ENCODE measurements around the gene AS3MT. TPM values are rescaled to one million over a fixed set of nuclear protein-coding genes. Genes with fewer than 3 reads are reported as not detected.

Gene AS3MT
- total RNA-seq, 2 donors from 2014 or later: 11.7 to 17.3 TPM

- Histone ChIP-seq H3K27ac (no peak overlapping the region), H3K4me3 (no peak overlapping the region), H3K27me3 (no peaks in the 10 kb centered on the region), H3K4me1 (no peaks in the 10 kb centered on the region), H3K9me3 (no peaks in the 10 kb centered on the region), H3K36me3 (no peaks in the 10 kb centered on the region)
- no peak for DNase-seq (ENCODE audit: low spot score)
- no peak for TF ChIP-seq CTCF (IDR thresholded peaks at IDR 0.05)
Measured at GRCh38 chr10:102948786-102949185, 79.5 kb downstream of the AS3MT start.

GRCh38 chr10:102949916-102950315 lies 80.6 kb downstream of the AS3MT start:
- Histone ChIP-seq H3K27ac (no peak overlapping the region), H3K9me3 (no peaks in the 10 kb centered on the region), H3K36me3 (no peaks in the 10 kb centered on the region), H3K4me3 (no peak overlapping the region), H3K4me1 (no peaks in the 10 kb centered on the region), H3K27me3 (no peaks in the 10 kb centered on the region)
- no peak for TF ChIP-seq CTCF (IDR thresholded peaks at IDR 0.05)
- no peak for DNase-seq (ENCODE audit: low spot score)

- no peak for DNase-seq (ENCODE audit: low spot score)
- Histone ChIP-seq H3K36me3 (no peaks in the 10 kb centered on the region), H3K27me3 (no peaks in the 10 kb centered on the region), H3K9me3 (no peaks in the 10 kb centered on the region), H3K27ac (no peak overlapping the region), H3K4me3 (no peak overlapping the region), H3K4me1 (no peaks in the 10 kb centered on the region)
- TF ChIP-seq CTCF (IDR thresholded peaks at IDR 0.05): no peak
Measured at GRCh38 chr10:102951316-102951715, 82.0 kb downstream of the AS3MT start.

Other genes starting within 250 kb of the AS3MT start
- gene TRIM8, start 225.0 kb upstream of the AS3MT start, total RNA-seq: 100 to 1,000 TPM; 106 to 125 TPM
- gene ARL3, start 155.1 kb upstream of the AS3MT start, total RNA-seq: 1 to 10 TPM; 5.7 to 6.4 TPM
- gene SFXN2, start 154.8 kb upstream of the AS3MT start, total RNA-seq: 1 to 10 TPM in 1 of 2 donors, under 1 TPM in 1; 0.59 to 2.7 TPM
- 10 to 100 TPM; 46.1 to 94.4 TPM for gene WBP1L, start 125.5 kb upstream of the AS3MT start, total RNA-seq
- gene CYP17A1, start 32.1 kb upstream of the AS3MT start, total RNA-seq: under 1 TPM in 1 of 2 donors, not detected in 1; 0.47 TPM
- 10 to 100 TPM; 22.5 to 25.3 TPM for gene BORCS7, start 15.2 kb upstream of the AS3MT start, total RNA-seq
- gene CNNM2, start 48.8 kb downstream of the AS3MT start, total RNA-seq: 1 to 10 TPM; 3.3 to 4.1 TPM

All from right atrium auricular region (tissue), 2 donors.